NCI-H2196 treated with DMSO at 0.1 percent for 48 hours (cell line): ENCODE data around the gene DPH1.
"Not testable (repeated sequence)": the region's sequence is repeated elsewhere in the genome, so short reads cannot be mapped to it uniquely, and the experiment has no call there.

Experiments
- DNase-seq: peaks from one replicate; lab custom pipeline; 2025; ENCODE audit not compliant: unreplicated experiment; lab: John Stamatoyannopoulos, UW

DPH1 gene

GRCh38 chr17:2008332-2009126 lies 21.4 kb upstream of the DPH1 start:
- DNase-seq: no peak

DNA sequence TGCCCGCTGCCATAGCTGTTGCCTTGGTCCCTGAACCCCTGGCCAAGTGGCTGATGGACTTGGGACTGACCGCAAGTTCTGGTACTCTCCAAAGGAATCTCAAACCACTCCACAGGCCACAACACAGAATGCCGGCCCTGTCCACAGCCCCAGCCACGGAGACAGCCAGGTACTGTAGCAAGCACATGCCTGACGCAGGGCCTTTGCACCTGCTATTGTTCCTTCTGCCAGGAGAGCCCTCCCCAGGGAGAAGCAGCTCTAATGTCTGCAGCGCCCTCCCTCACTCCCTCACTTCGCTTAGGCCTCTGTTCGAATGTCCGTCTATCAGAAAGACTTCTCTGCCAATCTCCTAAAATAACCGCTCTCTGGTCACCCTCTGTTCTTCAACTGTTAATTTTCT lies 20.2 kb upstream of the DPH1 start:
- DNase-seq: no peak

DNA sequence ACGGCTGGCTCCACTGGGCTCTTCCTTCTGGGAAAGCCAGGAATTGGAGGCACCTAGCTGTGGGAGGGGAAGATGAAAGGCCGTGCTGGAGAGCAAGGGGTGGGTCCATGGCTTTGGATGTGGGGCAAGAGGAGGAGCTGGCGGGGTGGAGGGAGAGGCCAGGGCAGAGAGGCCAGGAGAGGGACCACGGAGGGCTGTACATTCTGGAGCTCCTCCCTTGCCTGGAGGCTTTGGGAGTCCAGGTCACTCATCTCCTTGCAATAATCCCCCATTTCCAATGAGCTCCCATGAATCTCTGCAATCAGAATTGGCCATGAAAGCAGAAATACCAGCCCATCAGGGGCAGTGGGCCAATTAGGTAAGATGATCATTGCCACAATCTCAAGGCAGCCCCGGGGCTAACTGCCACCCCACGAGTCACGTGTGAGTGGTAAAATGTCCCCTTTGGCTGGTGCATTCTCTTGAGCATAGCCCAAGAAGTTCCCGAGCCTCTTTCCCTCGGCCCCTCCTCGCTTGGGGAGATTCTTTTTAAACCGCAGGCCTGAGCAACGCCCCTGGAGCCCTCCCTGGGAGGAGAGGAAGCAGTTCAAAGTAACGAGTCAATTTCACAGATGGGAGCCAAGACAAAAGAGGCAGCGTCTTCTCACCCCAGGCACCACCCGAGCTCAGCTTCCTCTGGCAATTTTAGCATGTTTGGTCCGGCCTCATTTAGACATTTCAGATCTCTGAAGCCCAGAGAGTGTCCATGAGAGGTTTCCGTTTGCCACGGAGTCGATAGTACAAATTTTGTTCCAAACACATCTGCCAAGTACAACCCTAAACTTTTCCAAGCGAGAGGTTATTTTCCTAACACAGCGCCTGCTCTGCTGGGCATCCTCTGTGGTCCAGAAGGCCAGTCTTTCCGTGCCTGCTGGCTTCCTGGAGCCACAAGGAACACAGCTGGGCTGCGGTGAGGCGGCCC lies 18.3 kb upstream of the DPH1 start:
- peak; percentile 48 for DNase-seq

- DNase-seq: no peak
Observed at GRCh38 chr17:2012499-2012898, 17.5 kb upstream of the DPH1 start.

DNA sequence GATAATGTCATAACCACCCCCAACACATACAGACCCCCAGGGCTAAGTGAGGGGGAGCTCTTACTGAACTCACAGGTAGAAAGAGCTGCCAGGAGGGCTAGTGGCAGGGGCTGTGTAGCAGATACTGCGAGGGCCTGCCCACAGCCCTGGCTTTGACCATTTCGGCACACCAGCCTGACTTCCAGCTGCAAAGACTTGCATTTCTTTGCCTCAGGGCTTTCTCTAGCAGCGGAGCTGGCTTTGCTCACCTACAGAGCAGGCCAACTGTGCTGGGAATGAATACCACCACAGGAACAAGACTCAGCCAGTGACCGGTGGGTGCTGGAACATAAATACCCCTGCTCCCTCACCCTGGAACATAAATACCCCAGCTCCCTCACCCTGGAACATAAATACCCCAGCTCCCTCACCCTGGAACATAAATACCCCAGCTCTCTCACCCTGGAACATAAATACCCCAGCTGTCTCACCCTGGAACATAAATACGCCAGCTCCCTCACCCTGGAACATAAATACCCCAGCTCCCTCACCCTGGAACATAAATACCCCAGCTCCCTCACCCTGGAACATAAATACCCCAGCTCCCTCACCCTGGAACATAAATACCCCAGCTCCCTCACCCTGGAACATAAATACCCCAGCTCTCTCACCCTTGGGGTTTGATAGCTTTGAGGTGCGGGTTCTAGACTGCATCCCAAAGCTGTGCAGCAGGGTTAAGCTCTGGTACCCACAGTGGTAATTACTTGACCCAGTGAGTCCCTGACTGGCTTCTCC lies 16.5 kb upstream of the DPH1 start:
- DNase-seq: not testable (repeated sequence)

DNA sequence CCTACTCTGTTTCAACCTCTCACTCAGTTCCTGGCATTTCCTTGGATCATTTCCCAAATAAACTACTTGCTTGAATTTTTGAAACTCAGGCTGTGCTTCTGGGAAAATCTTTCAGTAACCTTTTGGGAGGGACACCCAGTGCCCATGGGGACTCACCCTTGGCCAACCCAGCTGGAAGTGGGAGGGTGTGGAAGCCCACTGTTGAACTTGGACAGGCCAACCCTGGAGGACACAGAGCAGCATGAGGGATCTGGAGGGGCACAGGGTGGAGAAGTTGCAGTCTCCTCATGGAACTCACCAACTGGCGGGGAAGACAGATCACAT lies 16.0 kb upstream of the DPH1 start:
- no peak for DNase-seq

GRCh38 chr17:2015314-2015713 lies 14.6 kb upstream of the DPH1 start:
- DNase-seq: no peak

DNA sequence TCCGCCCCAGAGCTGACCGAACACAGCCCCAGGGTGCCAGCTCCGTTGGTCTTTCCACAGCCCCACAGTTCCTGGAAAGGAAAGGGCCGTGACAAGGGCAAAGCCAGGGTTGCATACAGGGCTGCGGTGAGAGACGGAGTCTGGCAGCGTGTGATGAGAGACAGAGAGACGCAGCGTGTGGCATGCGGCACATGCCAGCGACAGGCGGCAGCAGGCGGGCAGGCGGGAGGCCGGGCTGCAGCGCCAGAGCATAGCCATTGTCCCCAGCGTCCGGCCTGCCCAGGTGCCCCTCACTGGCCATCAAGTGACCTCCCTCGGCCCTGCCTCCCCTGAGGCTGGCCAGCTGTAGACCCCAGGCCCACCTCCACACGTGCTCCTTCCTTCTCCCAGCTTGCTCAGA lies 13.5 kb upstream of the DPH1 start:
- no peak for DNase-seq

DNA sequence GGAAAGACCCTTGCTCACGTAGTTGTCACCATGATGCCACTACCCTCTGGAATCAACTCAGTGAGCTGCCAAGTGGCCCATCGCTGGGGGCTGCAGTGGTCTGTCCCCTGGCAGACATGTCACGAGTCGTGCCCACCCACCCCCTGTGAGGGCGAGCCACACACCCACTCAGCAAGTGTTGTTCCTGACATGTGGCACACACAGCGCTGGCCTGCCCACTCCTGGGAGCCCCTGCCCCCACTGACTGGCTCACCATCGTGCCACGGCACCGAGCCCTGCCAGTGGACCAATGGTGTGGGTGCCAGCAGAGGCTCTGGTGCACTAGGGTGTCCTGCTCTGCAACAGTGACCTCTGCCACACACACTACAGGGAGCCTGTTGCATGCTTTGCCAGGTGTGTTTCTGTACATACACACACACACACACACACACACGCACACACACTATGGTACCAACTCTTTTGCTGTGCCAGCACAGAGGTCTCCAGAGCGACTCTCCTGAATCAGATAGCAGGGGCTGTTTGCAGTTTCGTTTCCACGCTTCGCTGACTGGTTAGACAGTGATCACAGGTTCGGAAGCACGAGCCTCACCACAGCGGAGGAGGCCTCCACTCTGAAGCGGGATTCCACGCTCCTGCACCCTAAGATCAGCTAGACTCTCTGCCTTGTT lies 12.5 kb upstream of the DPH1 start:
- no peak for DNase-seq

- DNase-seq: no peak
Observed at GRCh38 chr17:2018716-2019510, 11.0 kb upstream of the DPH1 start.

DNA sequence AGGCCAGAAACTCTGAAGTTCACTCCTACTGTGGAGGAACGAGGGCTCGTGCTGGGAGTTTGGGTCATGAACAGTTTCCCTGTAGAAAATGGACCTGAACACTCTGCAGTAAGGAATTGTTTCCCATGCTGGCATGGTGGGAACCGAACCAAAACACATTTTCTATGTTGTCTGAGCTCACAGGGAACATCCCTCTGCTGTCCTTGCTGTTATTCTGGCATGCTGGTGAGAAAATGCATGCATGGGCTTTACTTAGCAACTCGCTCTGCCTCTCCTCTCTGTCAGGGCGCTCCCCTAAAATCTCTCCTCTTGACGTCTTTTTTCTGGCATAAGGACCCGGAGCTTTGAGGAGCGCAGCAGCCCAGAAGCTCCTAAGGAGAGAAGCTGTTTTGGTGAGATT lies 10.2 kb upstream of the DPH1 start:
- no peak for DNase-seq

DNA sequence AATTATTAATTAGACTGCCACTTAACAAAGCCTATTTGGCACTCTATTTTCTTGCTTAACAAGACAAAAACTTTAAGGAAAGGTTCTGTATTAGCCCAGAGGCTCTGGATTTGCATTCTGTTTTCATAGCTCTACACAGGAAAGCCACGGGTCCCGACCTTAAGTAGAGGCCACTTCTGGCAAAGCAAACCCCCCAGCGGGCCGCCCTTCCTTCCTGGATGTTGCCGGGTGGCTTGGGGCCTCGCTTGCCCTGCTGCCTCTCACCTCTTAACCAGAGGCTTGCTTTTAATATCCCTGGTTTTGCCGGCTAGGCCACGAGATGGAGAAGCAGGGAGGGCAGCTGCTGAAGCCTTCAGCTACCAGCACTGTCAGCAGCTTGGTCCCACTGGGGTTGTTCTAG lies 9.2 kb upstream of the DPH1 start:
- DNase-seq: no peak

DNA sequence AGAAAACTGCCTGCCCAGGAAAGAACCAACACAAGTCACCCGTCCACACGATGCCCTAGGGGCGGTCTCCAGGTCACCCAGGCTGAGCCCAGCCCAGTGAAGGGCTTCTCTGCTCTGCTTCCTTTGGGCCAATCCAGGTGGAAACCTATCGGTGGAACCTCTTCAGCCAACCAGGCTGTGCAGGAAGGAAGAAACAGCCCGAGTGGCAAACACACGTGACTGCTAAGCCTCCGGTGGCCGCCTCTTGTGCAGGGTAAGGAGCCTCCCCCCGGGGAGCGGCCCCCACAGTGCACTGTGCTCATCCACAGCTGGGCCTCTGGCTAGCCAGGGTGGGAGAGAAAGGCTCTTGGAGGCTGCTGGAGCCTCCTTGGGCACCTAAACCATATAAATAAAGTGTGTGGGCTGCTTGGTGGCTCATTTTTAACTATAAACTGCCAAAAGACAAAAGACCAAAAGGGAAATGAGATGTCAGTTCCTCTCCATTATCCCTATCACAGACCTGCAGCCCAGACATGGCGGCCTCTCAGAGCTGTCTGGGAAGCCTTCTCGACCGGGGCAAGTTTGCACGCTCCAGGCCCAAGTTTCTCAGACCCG lies 7.2 kb upstream of the DPH1 start:
- no peak for DNase-seq

- no peak for DNase-seq
Observed at GRCh38 chr17:2023256-2023655, 6.7 kb upstream of the DPH1 start.

GRCh38 chr17:2023692-2024571 lies 6.0 kb upstream of the DPH1 start:
- DNase-seq: peak; percentile 17

GRCh38 chr17:2024572-2025219 lies 5.3 kb upstream of the DPH1 start:
- DNase-seq: no peak

DNA sequence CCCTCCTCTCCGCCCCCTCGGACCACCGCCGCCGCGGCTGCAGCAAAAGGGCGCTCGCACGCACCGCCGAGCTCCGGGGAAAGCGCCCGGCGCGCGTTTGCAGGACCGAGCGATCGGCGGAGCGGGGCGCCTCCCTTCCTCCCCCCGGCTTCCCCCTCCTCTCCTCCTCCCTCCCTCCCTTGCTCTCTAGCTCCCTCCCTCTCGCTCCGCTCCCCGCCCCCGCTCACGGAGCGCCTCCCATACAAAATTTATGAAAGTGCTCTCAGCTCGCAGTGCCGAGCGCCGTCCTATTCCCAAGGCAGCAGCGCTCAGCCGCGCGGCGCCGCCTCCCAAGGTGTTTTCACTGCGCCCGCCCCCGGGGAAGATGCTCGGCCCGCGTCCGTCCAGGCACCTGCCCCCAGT lies 4.7 kb upstream of the DPH1 start, which contains the start of gene RTN4RL1:
RTN4RL1 (minus strand) TSS at position 115 of the 402 bp plus-strand sequence. CDS start 469 bp downstream, outside the sequence.
- peak; percentile 46 for DNase-seq
